OCI-LY7 (cell line): ENCODE measurements around the gene ITSN1. TPM values are rescaled to one million over a fixed set of nuclear protein-coding genes. Genes with fewer than 3 reads are reported as not detected.

Source experiments
- BruUV-seq: library from RNA; stranded (reverse); fragments of 400-500 nt; replicated peaks from 2 replicates; lab custom pipeline; 2021; lab: Mats Ljungman, UMichigan
- CTCF ChIA-PET: fragments of 300-600 bp; sonication (Branson Sonifier 250); formaldehyde crosslinking; loops from one replicate; lab custom pipeline; 2022; ENCODE audit warnings: antibody characterized with exemption; ENCODE audit not compliant: unreplicated experiment; lab: Charles Lee
- POLR2A ChIA-PET: fragments of 300-600 bp; sonication (Branson Sonifier 250); formaldehyde crosslinking; loops from one replicate; lab custom pipeline; 2022; ENCODE audit warnings: antibody characterized with exemption; lab: Charles Lee
- DNase-seq: peaks from one replicate; pipeline ENCODE4 v3.0.0-alpha.2; 2015; ENCODE audit warnings: low spot score
- H2AFZ ChIP-seq: fragments of 200-600 bp; sonication (generic), shearing (Covaris generic); 2 replicates; pipeline ENCODE4 v1.6.1; 2014; ENCODE audit warnings: mild to moderate bottlenecking, antibody characterized with exemption, low read length, moderate library complexity
- H3K27ac ChIP-seq: fragments of 200-600 bp; sonication (generic); 2 replicates; pipeline ENCODE4 v1.5.1; 2014; ENCODE audit warnings: mixed run types, low read depth, mild to moderate bottlenecking, moderate library complexity, low read length, inconsistent platforms; ENCODE audit not compliant: poor library complexity, severe bottlenecking
- H3K36me3 ChIP-seq: fragments of 200-600 bp; sonication (generic); 2 replicates; pipeline ENCODE4 v1.6.1; 2014; ENCODE audit warnings: mild to moderate bottlenecking, antibody characterized with exemption, low read length, moderate library complexity, mixed read lengths; ENCODE audit not compliant: insufficient read depth
- H3K4me1 ChIP-seq: fragments of 200-600 bp; sonication (generic); 2 replicates; pipeline ENCODE4 v1.5.1; 2014; ENCODE audit warnings: mild to moderate bottlenecking, low read length; ENCODE audit not compliant: insufficient read depth, poor library complexity, severe bottlenecking
- H3K4me2 ChIP-seq: fragments of 200-600 bp; sonication (generic); 2 replicates; pipeline ENCODE4 v1.6.1; 2014; ENCODE audit warnings: mild to moderate bottlenecking, low read length
- H3K4me3 ChIP-seq: fragments of 200-600 bp; sonication (generic); 2 replicates; pipeline ENCODE4 v1.5.1; 2014; ENCODE audit warnings: mild to moderate bottlenecking, low read depth, low read length; ENCODE audit not compliant: poor library complexity, severe bottlenecking
- H3K79me2 ChIP-seq: fragments of 200-600 bp; sonication (generic); 2 replicates; pipeline ENCODE4 v1.6.1; 2016; ENCODE audit warnings: low read depth, mild to moderate bottlenecking, low read length, moderate library complexity, mixed read lengths; ENCODE audit not compliant: insufficient read depth
- H3K9me2 ChIP-seq: fragments of 200-600 bp; sonication (generic); 2 replicates; pipeline ENCODE4 v1.6.1; 2016; ENCODE audit warnings: mild to moderate bottlenecking, low read length, mixed read lengths; ENCODE audit not compliant: insufficient read depth
- H3K9me3 ChIP-seq: fragments of 200-600 bp; sonication (generic); 2 replicates; pipeline ENCODE4 v1.6.1; 2014; ENCODE audit warnings: mild to moderate bottlenecking, mixed run types, low read length, mixed read lengths
- H4K20me1 ChIP-seq: fragments of 200-600 bp; sonication (generic); 2 replicates; pipeline ENCODE4 v1.6.1; 2014; ENCODE audit warnings: mild to moderate bottlenecking, antibody characterized with exemption, low read length, moderate library complexity, mixed read lengths; ENCODE audit not compliant: insufficient read depth
- EZH2phosphoT487 ChIP-seq: fragments of 200-600 bp; sonication (generic); IDR thresholded peaks from 2 replicates; pipeline ENCODE4 v1.6.1; 2018; ENCODE audit warnings: low read depth, borderline replicate concordance, mild to moderate bottlenecking, mixed run types, antibody characterized with exemption, low read length, moderate library complexity, mixed read lengths
- intact Hi-C: fragments of 100-400 bp; cut with micrococcal nuclease; formaldehyde crosslinking; loops from one replicate; pipeline ENCODE4 v1.10.0; 2022; ENCODE audit not compliant: unreplicated experiment
- total RNA-seq, 2 experiments: library from RNA; depleted of rRNA in 1 of 2; stranded (reverse); fragments of >200 nt in 1 of 2; shearing (Covaris generic) in 1 of 2; gene quantifications; 2 replicates each; pipeline ENCODE4 v1.2.3, GENCODE V29; 2014 to 2022
- TF ChIP-seq, protein P1 (sequence below): fragments of 200-600 bp; sonication (generic); conservative IDR thresholded peaks from 2 replicates; pipeline ENCODE4 v1.5.1; 2014; ENCODE audit warnings: mild to moderate bottlenecking, antibody characterized with exemption, low read length, moderate library complexity, mixed read lengths

The ITSN1 gene
- total RNA-seq, 2 experiments from 2014 or later = 0.60 to 5.9 TPM

DNA sequence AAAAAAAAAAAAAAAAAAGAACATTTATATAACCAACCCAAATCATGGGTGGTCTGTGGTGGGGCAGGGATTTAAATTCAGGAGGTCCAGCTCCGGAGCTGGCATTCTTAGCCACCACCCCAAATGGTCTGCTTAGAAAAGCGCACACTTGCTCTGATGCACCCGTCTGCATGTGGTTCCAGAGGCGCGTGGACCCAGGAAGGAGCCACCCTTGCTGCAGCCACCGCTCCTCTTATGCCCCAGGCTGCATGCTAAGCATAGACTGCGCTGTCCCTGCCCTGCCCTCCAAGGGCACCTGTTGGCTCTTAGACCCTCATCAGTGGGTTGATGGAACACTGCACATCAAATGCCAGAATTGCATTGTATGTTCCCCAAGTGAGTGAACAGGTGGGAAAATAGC is 231.9 kb downstream of the ITSN1 start:
- Histone ChIP-seq H3K4me1 (no peaks in the 10 kb centered on the region), H3K9me2 (no peaks in the 10 kb centered on the region), H4K20me1 (no peaks in the 10 kb centered on the region), H3K27ac (no peak overlapping the region), H3K36me3 (no peaks in the 10 kb centered on the region), H3K4me3 (no peak overlapping the region), H3K9me3 (no peaks in the 10 kb centered on the region), H3K79me2 (no peaks in the 10 kb centered on the region), H2AFZ (no peak overlapping the region), H3K4me2 (no peak overlapping the region)
- intact Hi-C loops = no loop called here
- POLR2A ChIA-PET = interaction anchor here (0.6 kb wide), 1 partner anchor 1167 kb away, joined by 3 read pairs; no protein-coding TSS in a partner anchor
- BruUV-seq = no TSS peak
- DNase-seq = no peak
- TF ChIP-seq, protein P1, sequence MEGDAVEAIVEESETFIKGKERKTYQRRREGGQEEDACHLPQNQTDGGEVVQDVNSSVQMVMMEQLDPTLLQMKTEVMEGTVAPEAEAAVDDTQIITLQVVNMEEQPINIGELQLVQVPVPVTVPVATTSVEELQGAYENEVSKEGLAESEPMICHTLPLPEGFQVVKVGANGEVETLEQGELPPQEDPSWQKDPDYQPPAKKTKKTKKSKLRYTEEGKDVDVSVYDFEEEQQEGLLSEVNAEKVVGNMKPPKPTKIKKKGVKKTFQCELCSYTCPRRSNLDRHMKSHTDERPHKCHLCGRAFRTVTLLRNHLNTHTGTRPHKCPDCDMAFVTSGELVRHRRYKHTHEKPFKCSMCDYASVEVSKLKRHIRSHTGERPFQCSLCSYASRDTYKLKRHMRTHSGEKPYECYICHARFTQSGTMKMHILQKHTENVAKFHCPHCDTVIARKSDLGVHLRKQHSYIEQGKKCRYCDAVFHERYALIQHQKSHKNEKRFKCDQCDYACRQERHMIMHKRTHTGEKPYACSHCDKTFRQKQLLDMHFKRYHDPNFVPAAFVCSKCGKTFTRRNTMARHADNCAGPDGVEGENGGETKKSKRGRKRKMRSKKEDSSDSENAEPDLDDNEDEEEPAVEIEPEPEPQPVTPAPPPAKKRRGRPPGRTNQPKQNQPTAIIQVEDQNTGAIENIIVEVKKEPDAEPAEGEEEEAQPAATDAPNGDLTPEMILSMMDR = no peak
- no peak for TF ChIP-seq EZH2phosphoT487
- CTCF ChIA-PET = no interaction called here

DNA sequence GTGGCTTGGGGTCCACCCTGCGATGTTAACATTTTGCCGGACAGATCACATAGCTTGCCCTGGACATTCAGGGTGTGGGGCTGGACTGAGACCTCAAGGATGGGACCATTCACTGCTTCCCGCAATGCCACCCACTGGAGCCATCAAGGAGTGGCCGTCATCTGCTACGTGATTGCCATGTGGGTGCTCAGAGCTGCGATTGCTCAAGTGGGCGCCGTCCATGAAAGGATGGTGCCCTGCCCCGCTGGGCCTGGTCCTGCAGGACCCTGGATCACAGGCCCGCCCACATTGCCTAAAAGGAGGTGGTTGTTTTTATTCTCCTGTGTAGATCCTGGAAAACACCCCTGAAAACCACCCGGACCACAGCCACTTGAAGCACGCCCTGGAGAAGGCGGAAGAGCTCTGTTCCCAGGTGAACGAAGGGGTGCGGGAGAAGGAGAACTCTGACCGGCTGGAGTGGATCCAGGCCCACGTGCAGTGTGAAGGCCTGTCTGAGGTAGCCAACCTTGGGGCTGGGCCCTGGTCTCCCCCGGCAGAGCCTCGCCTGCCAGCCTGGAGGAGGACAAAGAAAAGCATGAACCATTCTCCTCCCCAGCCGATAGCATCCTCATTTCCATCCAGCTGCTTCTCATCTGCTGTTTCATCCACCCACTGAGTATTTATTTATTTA is 232.9 kb downstream of the ITSN1 start:
- CTCF ChIA-PET = no interaction called here
- H3K4me1 ChIP-seq = no peaks in the 10 kb centered on the region
- TF ChIP-seq EZH2phosphoT487 = no peak
- TF ChIP-seq, protein P1 = no peak

DNA sequence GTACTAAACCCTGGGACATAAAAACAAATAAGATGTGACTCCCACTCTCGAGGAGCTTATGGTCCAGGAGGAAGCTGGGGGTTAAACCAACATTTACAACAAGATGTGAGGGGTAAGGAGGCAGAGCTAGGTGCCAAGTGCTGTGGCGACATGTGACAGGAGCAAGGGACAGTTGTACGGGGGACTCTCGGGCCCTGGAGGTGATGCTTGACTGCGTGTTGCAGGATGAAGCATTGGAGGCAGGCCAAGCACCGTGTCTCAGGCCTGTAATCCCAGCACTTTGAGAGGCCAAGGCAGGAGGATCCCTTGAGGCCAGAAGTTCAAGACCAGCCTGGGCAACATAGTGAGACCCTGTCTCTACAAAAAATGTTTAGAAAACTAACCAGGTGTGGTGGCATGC is 236.5 kb downstream of the ITSN1 start:
- H3K9me3 ChIP-seq = no peaks in the 10 kb centered on the region
- H3K4me3 ChIP-seq = no peak overlapping the region
- DNase-seq = no peak
- no peaks in the 10 kb centered on the region for H3K36me3 ChIP-seq
- H3K4me2 ChIP-seq = no peak overlapping the region
- CTCF ChIA-PET = no interaction called here
- no peak overlapping the region for H2AFZ ChIP-seq
- intact Hi-C loops = no loop called here
- no peaks in the 10 kb centered on the region for H4K20me1 ChIP-seq
- no peak for TF ChIP-seq EZH2phosphoT487
- TF ChIP-seq, protein P1 = no peak
- no peaks in the 10 kb centered on the region for H3K79me2 ChIP-seq
- POLR2A ChIA-PET = no interaction called here
- H3K27ac ChIP-seq = no peak overlapping the region
- H3K9me2 ChIP-seq = no peaks in the 10 kb centered on the region
- H3K4me1 ChIP-seq = no peaks in the 10 kb centered on the region
- BruUV-seq = no TSS peak

More for the DNA sequence above, 232.9 kb downstream of the ITSN1 start:
- no peak for DNase-seq
- H2AFZ ChIP-seq = no peak overlapping the region
- H3K4me3 ChIP-seq = no peak overlapping the region
- H3K9me2 ChIP-seq = no peaks in the 10 kb centered on the region
- no peaks in the 10 kb centered on the region for H3K36me3 ChIP-seq
- no peak overlapping the region for H3K27ac ChIP-seq
- no peaks in the 10 kb centered on the region for H4K20me1 ChIP-seq
- H3K4me2 ChIP-seq = no peak overlapping the region
- H3K79me2 ChIP-seq = no peaks in the 10 kb centered on the region
- POLR2A ChIA-PET = no interaction called here
- no TSS peak for BruUV-seq
- intact Hi-C loops = no loop called here
- no peaks in the 10 kb centered on the region for H3K9me3 ChIP-seq
